GM23338 (cell line): ENCODE measurements around the gene EFNA4. TPM values are rescaled to one million over a fixed set of nuclear protein-coding genes. Genes with fewer than 3 reads are reported as not detected.

Experiments
- ATAC-seq: fragments of 200-7000 bp; cut with Tn5 transposase; 3 replicates; pipeline ENCODE4 v1.9.1; 2020
- DNase-seq: peaks from one replicate; pipeline ENCODE4 v3.0.0-alpha.2; 2015; ENCODE audit warnings: low spot score
- H2AFZ ChIP-seq: fragments of 200-600 bp; sonication (generic); 2 replicates; pipeline ENCODE4 v1.8.0; 2016; ENCODE audit warnings: antibody characterized with exemption, mild to moderate bottlenecking, moderate library complexity
- H3F3A ChIP-seq: fragments of 200-600 bp; sonication (generic); replicated peaks from 2 replicates; pipeline ENCODE4 v1.8.0; 2017; ENCODE audit warnings: antibody characterized with exemption, mixed run types, low read depth
- H3K27ac ChIP-seq: fragments of 200-600 bp; sonication (generic); 2 replicates; pipeline ENCODE4 v1.6.1; 2016; ENCODE audit warnings: low read depth
- H3K27me3 ChIP-seq: fragments of 200-600 bp; sonication (generic); 2 replicates; pipeline ENCODE4 v1.8.0; 2016; ENCODE audit warnings: mild to moderate bottlenecking, mixed run types, moderate library complexity; ENCODE audit not compliant: insufficient read depth
- H3K36me3 ChIP-seq: fragments of 200-600 bp; sonication (generic); 2 replicates; pipeline ENCODE4 v1.8.0; 2016; ENCODE audit warnings: mild to moderate bottlenecking; ENCODE audit not compliant: insufficient read depth
- H3K4me1 ChIP-seq: fragments of 200-600 bp; sonication (generic); 2 replicates; pipeline ENCODE4 v1.8.0; 2016; ENCODE audit warnings: mild to moderate bottlenecking, moderate library complexity; ENCODE audit not compliant: insufficient read depth
- H3K4me2 ChIP-seq: fragments of 200-600 bp; sonication (generic); 2 replicates; pipeline ENCODE4 v1.7.1; 2017; ENCODE audit warnings: mixed run types
- H3K4me3 ChIP-seq: fragments of 200-600 bp; sonication (generic); 2 replicates; pipeline ENCODE4 v1.6.1; 2016; ENCODE audit warnings: mixed run types
- H3K79me2 ChIP-seq: fragments of 200-600 bp; sonication (generic); replicated peaks from 2 replicates; pipeline ENCODE4 v1.8.0; 2017; ENCODE audit warnings: mild to moderate bottlenecking; ENCODE audit not compliant: insufficient read depth
- H3K9me2 ChIP-seq: fragments of 200-600 bp; sonication (generic); 2 replicates; pipeline ENCODE4 v1.8.0; 2017; ENCODE audit not compliant: insufficient read depth
- H4K20me1 ChIP-seq: fragments of 200-600 bp; sonication (generic); replicated peaks from 2 replicates; pipeline ENCODE4 v1.8.0; 2017; ENCODE audit warnings: mild to moderate bottlenecking; ENCODE audit not compliant: insufficient read depth
- H3K27ac Mint-ChIP-seq: 2 replicates; pipeline ENCODE4 v1.8.0; 2020; ENCODE audit warnings: inconsistent platforms, mild to moderate bottlenecking, moderate library complexity, mixed read lengths
- H3K27me3 Mint-ChIP-seq: 3 replicates; pipeline ENCODE4 v1.8.0; 2022; ENCODE audit warnings: low read depth, mild to moderate bottlenecking, moderate library complexity, mixed read lengths, inconsistent platforms; ENCODE audit not compliant: insufficient read depth, poor library complexity
- H3K36me3 Mint-ChIP-seq: 3 replicates; pipeline ENCODE4 v1.8.0; 2021; ENCODE audit warnings: low read depth, mild to moderate bottlenecking, inconsistent platforms, moderate library complexity, mixed read lengths
- H3K4me1 Mint-ChIP-seq: 3 replicates; pipeline ENCODE4 v1.8.0; 2020; ENCODE audit warnings: mild to moderate bottlenecking, inconsistent platforms, mixed read lengths
- H3K4me3 Mint-ChIP-seq: 3 replicates; pipeline ENCODE4 v1.8.0; 2021; ENCODE audit warnings: moderate library complexity, mild to moderate bottlenecking, inconsistent platforms, mixed read lengths
- H3K9me3 Mint-ChIP-seq: 3 replicates; pipeline ENCODE4 v1.8.0; 2020; ENCODE audit warnings: moderate library complexity, mild to moderate bottlenecking, inconsistent platforms, mixed read lengths
- CREB1 ChIP-seq: fragments of 250-450 bp; sonication (Bioruptor Pico); IDR thresholded peaks from 2 replicates; pipeline ENCODE4 v1.5.0; 2020; ENCODE audit warnings: low read depth, mild to moderate bottlenecking, moderate library complexity
- CTCF ChIP-seq, 2 experiments: fragments of 200-600 bp in 1 of 2; sonication (generic) in 1 of 2; conservative IDR thresholded peaks; 2 replicates each; pipeline versions ENCODE4 v1.5.1 to v1.6.1; 2016 to 2017; ENCODE audit warnings: antibody characterized with exemption in 2 of 2, low read depth in 2 of 2, mild to moderate bottlenecking in 2 of 2, moderate library complexity in 1 of 2
- ETS1 ChIP-seq: IDR thresholded peaks from 2 replicates; pipeline ENCODE4 v1.6.1; 2016; ENCODE audit warnings: antibody characterized with exemption
- EZH2 ChIP-seq: fragments of 200-600 bp; sonication (generic); IDR thresholded peaks from one replicate; pipeline ENCODE4 v1.8.0; 2017; ENCODE audit warnings: antibody characterized with exemption, mild to moderate bottlenecking, low read depth; ENCODE audit not compliant: unreplicated experiment
- EZH2phosphoT487 ChIP-seq: fragments of 200-600 bp; sonication (generic); IDR thresholded peaks from one replicate; pipeline ENCODE4 v1.8.1; 2018; ENCODE audit warnings: antibody characterized with exemption; ENCODE audit not compliant: unreplicated experiment
- JUNB ChIP-seq: IDR thresholded peaks from one replicate; pipeline ENCODE4 v1.6.1; 2016; ENCODE audit warnings: antibody characterized with exemption; ENCODE audit not compliant: unreplicated experiment
- NANOG ChIP-seq: IDR thresholded peaks from 2 replicates; pipeline ENCODE4 v1.6.1; 2016; ENCODE audit warnings: antibody characterized with exemption, borderline replicate concordance
- POLR2AphosphoS5 ChIP-seq: IDR thresholded peaks from 2 replicates; pipeline ENCODE4 v1.6.1; 2016; ENCODE audit warnings: antibody characterized with exemption, low read depth
- REST ChIP-seq: IDR thresholded peaks from one replicate; pipeline ENCODE4 v1.6.1; 2018; ENCODE audit warnings: antibody characterized with exemption; ENCODE audit not compliant: unreplicated experiment
- STAT1 ChIP-seq: IDR thresholded peaks from one replicate; pipeline ENCODE4 v1.6.1; 2016; ENCODE audit warnings: antibody characterized with exemption; ENCODE audit not compliant: unreplicated experiment
- ZNF114 ChIP-seq: fragments of 250-450 bp; sonication (Bioruptor Pico); IDR thresholded peaks from 2 replicates; pipeline ENCODE4 v1.5.0; 2020; ENCODE audit warnings: mild to moderate bottlenecking, moderate library complexity
- ZNF331 ChIP-seq: fragments of 250-450 bp; sonication (Bioruptor Pico); IDR thresholded peaks from 2 replicates; pipeline ENCODE4 v1.5.0; 2020; ENCODE audit warnings: low read depth, mild to moderate bottlenecking, moderate library complexity
- ZNF462 ChIP-seq: fragments of 250-450 bp; sonication (Bioruptor Pico); IDR thresholded peaks from 2 replicates; pipeline ENCODE4 v1.5.0; 2020; ENCODE audit warnings: mild to moderate bottlenecking, moderate library complexity
- polyA plus RNA-seq: library from polyadenylated mRNA; unstranded; fragments of >200 nt; fragmentation: Nextera tagmentation; extraction: Ambion mirVana; gene quantifications from 2 replicates; pipeline ENCODE4 v1.2.1, GENCODE V29; 2016
- total RNA-seq: library from RNA; depleted of rRNA; stranded (reverse); fragments of >200 nt; shearing (Covaris generic); gene quantifications from 2 replicates; pipeline ENCODE4 v1.2.3, GENCODE V29; 2014

Gene EFNA4
- total and polyA plus RNA-seq, 2 experiments from 2014 or later, result 11.1 to 22.9 TPM

GRCh38 chr1:155064832-155065429 lies 1.4 kb downstream of the EFNA4 start:
- H3F3A ChIP-seq, result peaks cover 27% of the 10 kb centered on the region
- peaks cover 6% of the 10 kb centered on the region; the same call in 1 of the 2 replicates for H3K27me3 ChIP-seq
- no peaks in the 10 kb centered on the region for H3K9me2 ChIP-seq
- peaks cover 22% of the 10 kb centered on the region for H4K20me1 ChIP-seq
- peak overlapping the region; percentile 97 for H3K4me3 ChIP-seq
- peaks cover 11% of the 10 kb centered on the region for H3K27me3 Mint-ChIP-seq
- peak overlapping the region; percentile 83 for H3K4me3 Mint-ChIP-seq
- H3K27ac Mint-ChIP-seq, result no peak overlapping the region; the same call in none of the 2 replicates
- H3K4me1 Mint-ChIP-seq, result peaks cover 36% of the 10 kb centered on the region
- H3K27ac ChIP-seq, result no peak overlapping the region
- peaks cover 14% of the 10 kb centered on the region for H3K79me2 ChIP-seq
- H3K36me3 Mint-ChIP-seq, result peaks cover 30% of the 10 kb centered on the region
- TF ChIP-seq POLR2AphosphoS5, result no peak
- TF ChIP-seq JUNB, result no peak
- TF ChIP-seq CREB1 (CRISPR knock-in tag), result no peak
- TF ChIP-seq REST, result no peak
- no peak for TF ChIP-seq EZH2
- TF ChIP-seq STAT1, result no peak
- TF ChIP-seq NANOG, result no peak
- no peak for TF ChIP-seq CTCF (conservative IDR thresholded peaks at IDR 0.05; ENCODE audit: low read depth in 2 of 2)
- no peak for TF ChIP-seq ZNF462 (CRISPR knock-in tag)
- no peak for TF ChIP-seq EZH2phosphoT487
- no peak for TF ChIP-seq ZNF114 (CRISPR knock-in tag)
- TF ChIP-seq ZNF331 (CRISPR knock-in tag), result no peak
- TF ChIP-seq ETS1, result no peak
- H2AFZ ChIP-seq, result no peak overlapping the region
- DNase-seq (peak; percentile 28), ATAC-seq (no peak)
- peaks cover 16% of the 10 kb centered on the region for H3K4me1 ChIP-seq
- H3K36me3 ChIP-seq, result no peaks in the 10 kb centered on the region
- H3K9me3 Mint-ChIP-seq, result no peaks in the 10 kb centered on the region
- peak overlapping the region; percentile 94 for H3K4me2 ChIP-seq
